22Rv1 (cell line): ENCODE data around the gene GSG1L.

Experiments
- H3K27ac ChIP-seq: fragments of 450-650 bp; 2 replicates; pipeline ENCODE4 v1.5.1; 2017
- ZFX ChIP-seq: fragments of 450-650 bp; IDR thresholded peaks from 2 replicates; pipeline ENCODE4 v1.6.1; 2017; ENCODE audit warnings: antibody characterized with exemption, borderline replicate concordance
- TF ChIP-seq, protein P1 (sequence below): fragments of 450-650 bp; IDR thresholded peaks from 2 replicates; pipeline ENCODE4 v1.5.1; 2017; ENCODE audit warnings: mild to moderate bottlenecking

Gene GSG1L

DNA sequence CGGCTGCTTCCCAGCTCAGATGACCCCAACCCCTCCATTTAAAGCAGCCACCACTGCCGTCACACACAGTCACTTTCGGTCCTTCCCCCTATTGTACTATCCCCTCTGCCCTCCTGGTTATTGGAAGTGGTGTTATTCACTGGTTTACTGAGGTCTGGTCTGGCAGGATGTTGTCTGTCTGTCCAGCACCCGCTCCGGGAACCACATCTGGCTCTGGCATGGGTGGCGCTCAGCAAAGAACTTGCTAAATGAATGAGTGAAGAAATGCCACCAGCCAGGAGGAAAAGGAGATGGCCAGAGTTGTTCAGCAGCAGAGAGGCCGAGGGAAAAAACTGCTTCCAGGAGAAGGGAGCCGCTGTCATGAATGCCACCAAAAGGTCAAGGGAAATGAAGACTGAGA lies 161.6 kb downstream of the GSG1L start:
- H3K27ac ChIP-seq, result no peak overlapping the region
- TF ChIP-seq, protein P1, sequence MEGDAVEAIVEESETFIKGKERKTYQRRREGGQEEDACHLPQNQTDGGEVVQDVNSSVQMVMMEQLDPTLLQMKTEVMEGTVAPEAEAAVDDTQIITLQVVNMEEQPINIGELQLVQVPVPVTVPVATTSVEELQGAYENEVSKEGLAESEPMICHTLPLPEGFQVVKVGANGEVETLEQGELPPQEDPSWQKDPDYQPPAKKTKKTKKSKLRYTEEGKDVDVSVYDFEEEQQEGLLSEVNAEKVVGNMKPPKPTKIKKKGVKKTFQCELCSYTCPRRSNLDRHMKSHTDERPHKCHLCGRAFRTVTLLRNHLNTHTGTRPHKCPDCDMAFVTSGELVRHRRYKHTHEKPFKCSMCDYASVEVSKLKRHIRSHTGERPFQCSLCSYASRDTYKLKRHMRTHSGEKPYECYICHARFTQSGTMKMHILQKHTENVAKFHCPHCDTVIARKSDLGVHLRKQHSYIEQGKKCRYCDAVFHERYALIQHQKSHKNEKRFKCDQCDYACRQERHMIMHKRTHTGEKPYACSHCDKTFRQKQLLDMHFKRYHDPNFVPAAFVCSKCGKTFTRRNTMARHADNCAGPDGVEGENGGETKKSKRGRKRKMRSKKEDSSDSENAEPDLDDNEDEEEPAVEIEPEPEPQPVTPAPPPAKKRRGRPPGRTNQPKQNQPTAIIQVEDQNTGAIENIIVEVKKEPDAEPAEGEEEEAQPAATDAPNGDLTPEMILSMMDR, result no peak
- no peak for TF ChIP-seq ZFX

DNA sequence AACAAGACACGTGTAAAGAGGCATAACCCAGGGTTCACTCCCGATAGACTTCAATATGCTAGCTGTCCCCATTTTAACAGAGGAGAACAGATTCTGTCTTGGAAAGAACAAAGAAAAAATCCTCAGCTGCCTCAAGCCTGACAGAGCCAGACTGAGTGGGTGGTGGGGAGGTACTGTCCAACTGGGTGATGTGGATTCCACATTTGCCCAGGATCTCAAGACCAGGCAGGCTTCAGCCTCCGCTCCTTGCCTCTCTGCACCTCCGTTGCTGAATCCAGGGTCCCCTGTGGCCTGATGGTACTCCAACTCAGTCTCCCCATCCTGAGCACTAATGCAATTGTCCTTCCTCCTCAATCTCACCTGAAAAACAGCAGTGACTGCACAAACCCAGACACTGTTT lies 163.8 kb downstream of the GSG1L start:
- TF ChIP-seq ZFX, result no peak
- TF ChIP-seq, protein P1, result no peak
- no peak overlapping the region for H3K27ac ChIP-seq

DNA sequence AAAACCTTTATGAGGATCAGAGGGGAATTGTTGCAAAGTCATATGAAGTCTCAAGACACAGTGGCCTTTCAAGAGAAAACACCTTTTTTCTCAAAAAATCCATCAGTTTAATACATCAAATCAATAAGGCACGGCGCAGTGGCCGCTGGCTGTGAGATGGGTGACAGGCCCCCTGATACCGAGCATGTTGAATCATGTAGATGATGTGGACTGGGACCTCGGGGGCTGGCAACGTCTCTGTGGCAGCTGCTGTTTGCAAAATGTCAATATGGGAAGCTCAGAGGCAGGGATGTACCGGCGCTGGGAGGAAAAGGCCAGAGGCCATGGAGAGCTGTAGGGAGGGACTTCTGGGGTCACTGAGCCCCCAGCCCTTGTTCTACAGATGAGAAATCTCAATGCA lies 169.1 kb downstream of the GSG1L start:
- TF ChIP-seq, protein P1, result no peak
- TF ChIP-seq ZFX, result no peak
- no peak overlapping the region for H3K27ac ChIP-seq

DNA sequence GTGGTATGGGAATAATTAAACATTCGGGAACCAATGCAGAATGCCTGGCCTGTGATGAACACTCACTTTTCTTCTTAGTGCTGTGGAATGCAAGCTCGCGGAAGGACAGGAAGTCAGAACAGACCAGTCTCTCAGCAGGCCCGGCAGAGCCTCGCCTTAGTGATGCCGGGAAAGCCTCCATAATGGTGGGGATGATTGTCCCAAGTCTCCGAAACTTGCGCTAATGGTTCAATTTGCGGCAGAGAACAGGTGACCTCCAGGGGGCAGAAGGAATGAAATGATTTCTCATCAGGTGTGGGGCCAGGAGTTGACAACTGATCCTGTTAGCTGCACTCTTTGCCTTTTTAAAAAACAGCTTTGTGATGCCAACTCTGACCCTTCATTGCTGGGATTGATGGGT lies 170.6 kb downstream of the GSG1L start:
- H3K27ac ChIP-seq, result no peak overlapping the region
- TF ChIP-seq, protein P1, result 0 out of 2 replicates have a peak, but pooled peaks have one; percentile 19
- TF ChIP-seq ZFX, result no peak

DNA sequence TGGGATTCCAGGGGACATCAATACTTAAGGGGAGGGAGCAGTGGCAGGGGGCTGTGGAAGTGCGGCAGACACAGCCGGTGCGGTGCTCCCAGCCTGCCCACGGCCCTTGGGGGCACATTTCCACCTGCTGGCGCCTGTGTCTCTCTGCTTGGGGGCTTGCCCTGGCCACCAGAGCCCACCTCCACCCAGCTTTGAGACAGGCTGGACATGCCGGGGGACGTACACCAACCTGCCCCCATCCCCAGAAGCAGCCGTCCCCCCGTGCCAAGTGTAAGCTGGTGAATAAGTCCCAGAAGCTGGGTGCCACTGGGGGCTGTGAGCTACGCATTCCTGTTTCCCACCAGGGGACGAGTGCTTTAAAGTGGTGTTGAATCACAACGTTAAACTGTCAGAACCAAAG lies 172.6 kb downstream of the GSG1L start:
- no peak overlapping the region for H3K27ac ChIP-seq
- TF ChIP-seq, protein P1, result no peak
- no peak for TF ChIP-seq ZFX

DNA sequence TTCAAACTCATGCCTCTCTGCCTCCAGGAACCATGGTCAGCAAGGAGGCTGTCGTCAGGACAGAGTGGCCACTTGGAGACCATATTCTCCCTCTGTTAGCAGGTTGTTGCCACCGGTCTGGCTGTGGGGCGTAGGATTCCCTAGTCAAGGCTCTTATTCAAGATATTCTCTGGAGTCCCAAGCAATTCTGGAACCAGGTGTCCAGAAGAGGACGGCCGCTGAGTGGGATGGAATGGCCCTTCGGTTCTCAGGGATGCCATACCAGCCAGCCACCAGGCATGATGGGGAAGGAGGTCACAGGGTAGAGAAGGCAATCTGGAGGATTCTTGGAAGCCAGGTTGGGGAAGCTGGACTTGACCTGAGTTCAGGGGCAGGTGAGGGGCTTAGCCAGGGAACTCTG lies 173.5 kb downstream of the GSG1L start:
- no peak overlapping the region for H3K27ac ChIP-seq
- TF ChIP-seq, protein P1, result no peak
- no peak for TF ChIP-seq ZFX

DNA sequence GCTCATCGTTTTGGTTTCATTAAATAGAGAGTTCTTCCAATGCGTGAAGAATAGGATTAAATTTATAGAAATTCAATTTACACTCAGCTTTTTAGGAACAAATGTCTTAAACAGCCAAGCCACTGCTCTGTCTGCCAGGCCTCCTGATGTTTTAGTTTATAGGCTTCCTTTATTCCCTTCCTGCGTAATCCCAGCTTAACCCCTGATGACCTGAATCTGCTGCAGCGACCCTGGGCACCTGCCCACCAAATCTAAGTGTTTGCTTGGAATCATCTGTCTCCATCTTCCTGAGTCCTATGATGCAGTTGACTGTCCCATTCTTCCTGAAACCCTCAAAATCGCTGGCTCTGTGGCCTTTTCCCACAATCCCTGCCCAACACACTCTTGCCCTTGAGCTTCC lies 179.9 kb downstream of the GSG1L start:
- no peak overlapping the region for H3K27ac ChIP-seq
- no peak for TF ChIP-seq ZFX
- TF ChIP-seq, protein P1, result no peak
